ENCODE results near the gene STK26. TPM values are rescaled to one million over a fixed set of nuclear protein-coding genes. Genes with fewer than 3 reads are reported as not detected.

STK26 gene
- total and polyA plus RNA-seq, 2 experiments from 2014 or later, result 65.2 to 110 TPM

GRCh38 chrX:132023896-132024386, 839 bp downstream of the STK26 start:
- H3K27ac Mint-ChIP-seq, result peak overlapping the region; percentile 97
- peaks cover 17% of the 10 kb centered on the region for H3K4me1 ChIP-seq (ENCODE audit: insufficient read depth)

More at GRCh38 chrX:132023896-132024386, 839 bp downstream of the STK26 start:
- no peaks in the 10 kb centered on the region for H3K36me3 ChIP-seq (ENCODE audit: insufficient read depth)
- TF ChIP-seq EZH2phosphoT487 (IDR thresholded peaks at IDR 0.05; ENCODE audit: unreplicated experiment), result no peak
- TF ChIP-seq ZNF462 (CRISPR knock-in tag; IDR thresholded peaks at IDR 0.05), result no peak
- no peak for TF ChIP-seq EZH2 (IDR thresholded peaks at IDR 0.05; ENCODE audit: low read depth, unreplicated experiment)
- TF ChIP-seq ETS1 (IDR thresholded peaks at IDR 0.05), result no peak
- TF ChIP-seq ZNF114 (CRISPR knock-in tag; IDR thresholded peaks at IDR 0.05), result no peak
- TF ChIP-seq CTCF (conservative IDR thresholded peaks at IDR 0.05; ENCODE audit: low read depth in 2 of 2), result no peak
- TF ChIP-seq CREB1 (CRISPR knock-in tag; IDR thresholded peaks at IDR 0.05; ENCODE audit: low read depth), result no peak
- TF ChIP-seq ZNF331 (CRISPR knock-in tag; IDR thresholded peaks at IDR 0.05; ENCODE audit: low read depth), result no peak
- no peak for TF ChIP-seq REST (IDR thresholded peaks at IDR 0.05; ENCODE audit: unreplicated experiment)
- TF ChIP-seq JUNB (IDR thresholded peaks at IDR 0.05; ENCODE audit: unreplicated experiment), result no peak
- no peak for TF ChIP-seq NANOG (IDR thresholded peaks at IDR 0.05; ENCODE audit: borderline replicate concordance)
- TF ChIP-seq POLR2AphosphoS5 (IDR thresholded peaks at IDR 0.05; ENCODE audit: low read depth), result no peak
- TF ChIP-seq STAT1 (IDR thresholded peaks at IDR 0.05; ENCODE audit: unreplicated experiment), result no peak
- no peaks in the 10 kb centered on the region for H3K9me2 ChIP-seq (ENCODE audit: insufficient read depth)
- H3K79me2 ChIP-seq (replicated peaks; ENCODE audit: insufficient read depth), result peaks cover 50% of the 10 kb centered on the region
- Mint-ChIP-seq H3K9me3 (no peaks in the 10 kb centered on the region), H3K36me3 (ENCODE audit: low read depth) (peaks cover 3% of the 10 kb centered on the region; the same call in 1 of the 3 replicates), H3K4me3 (peak overlapping the region; percentile 91), H3K27me3 (ENCODE audit: insufficient read depth, low read depth, poor library complexity) (peaks cover 2% of the 10 kb centered on the region), H3K4me1 (peaks cover 33% of the 10 kb centered on the region)
- peak overlapping the region; percentile 87 for H3K27ac ChIP-seq (ENCODE audit: low read depth)
- DNase-seq (ENCODE audit: low spot score) (peak; percentile 60), ATAC-seq (peak; percentile 52)
- no peaks in the 10 kb centered on the region for H3F3A ChIP-seq (replicated peaks; ENCODE audit: low read depth)
- peak overlapping the region; percentile 96 for H3K4me2 ChIP-seq
- no peak overlapping the region for H2AFZ ChIP-seq
- 0 out of 2 replicates have a peak, but pooled peaks cover 4% of the 10 kb centered on the region for H4K20me1 ChIP-seq (replicated peaks; ENCODE audit: insufficient read depth)
- H3K4me3 ChIP-seq, result peak overlapping the region; percentile 72
- H3K27me3 ChIP-seq (ENCODE audit: insufficient read depth), result 0 out of 2 replicates have a peak, but pooled peaks cover 4% of the 10 kb centered on the region

Data from GM23338 (cell line).